ENCODE measurements around the gene GRM8. TPM values are rescaled to one million over a fixed set of nuclear protein-coding genes. Genes with fewer than 3 reads are reported as not detected.
A peak's percentile ranks its signal among the peaks of the same experiment; 100 is the strongest.

Gene GRM8
- total and polyA plus RNA-seq, 10 of the 15 experiments (the other 5 are each of a cell fraction or from before 2014, with no cell fraction given) = 0.33 to 7.1 (median 0.45) TPM; not detected in 2

DNA sequence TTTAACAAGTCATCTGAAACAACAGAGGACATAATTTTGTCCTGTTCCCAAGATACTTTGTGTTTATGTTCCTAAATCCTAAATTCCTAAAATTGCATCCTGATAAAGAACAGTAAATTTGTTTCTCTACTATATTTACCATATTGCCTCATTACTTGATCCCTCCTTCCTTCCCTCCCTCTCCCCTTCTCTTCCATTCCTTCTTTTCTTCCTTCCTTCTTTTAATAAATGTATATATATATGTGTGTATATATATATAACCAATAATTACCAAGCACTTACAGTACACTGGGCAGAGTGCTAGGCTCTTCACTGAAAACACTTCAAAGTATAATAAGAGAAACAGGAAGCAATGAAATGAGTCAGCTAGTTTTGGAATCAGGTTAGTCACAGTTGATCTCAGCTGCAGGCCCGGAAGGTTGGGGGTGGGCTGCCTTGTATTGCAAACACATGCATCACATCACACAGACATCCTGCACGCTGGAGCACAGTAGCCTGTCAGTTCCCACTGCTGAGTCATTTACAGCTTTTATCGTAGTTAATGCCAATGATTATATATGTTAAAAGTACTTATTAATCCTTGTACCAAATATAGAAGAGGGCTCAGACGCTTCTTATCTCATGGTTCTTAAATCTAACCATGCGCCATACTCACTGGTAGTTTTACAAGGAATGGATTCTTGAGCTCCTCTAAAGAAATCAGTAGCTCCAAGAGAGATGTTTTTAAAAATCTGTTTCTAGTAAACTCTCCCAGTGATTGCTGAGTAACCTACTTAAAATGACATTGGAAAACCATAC is 551.7 kb downstream of the GRM8 start (continued):
- TF ChIP-seq ZSCAN29 (IDR thresholded peaks at IDR 0.05) (no peak), ZBTB33 (IDR thresholded peaks at IDR 0.05) (no peak), CREM (IDR thresholded peaks at IDR 0.05; ENCODE audit: low read depth) (peak; percentile 95), EGR1 (IDR thresholded peaks at IDR 0.05; ENCODE audit: borderline replicate concordance in 1 of 2, low read depth in 2 of 2, low read length in 2 of 2) (peak in 1 of 2 experiments; percentile 67; a peak in 1 of 3 replicates), SMAD1 (IDR thresholded peaks at IDR 0.05; ENCODE audit: low read depth, partially characterized antibody) (peak; percentile 78), PAX8 (IDR thresholded peaks at IDR 0.05) (no peak), MTA3 (IDR thresholded peaks at IDR 0.05; ENCODE audit: borderline replicate concordance, low read length) (peak; percentile 88; the same call in 1 of the 2 replicates), TARDBP (IDR thresholded peaks at IDR 0.05; ENCODE audit: borderline replicate concordance) (peak; percentile 88; the same call in 1 of the 2 replicates), STAT3 (IDR thresholded peaks at IDR 0.05; ENCODE audit: low read depth, low read length) (no peak), SMARCA5 (IDR thresholded peaks at IDR 0.05) (peak; percentile 63; the same call in 1 of the 2 replicates), ESRRA (IDR thresholded peaks at IDR 0.05; ENCODE audit: low read length) (no peak), HDAC6 (IDR thresholded peaks at IDR 0.05; ENCODE audit: unreplicated experiment) (no peak), BACH1 (IDR thresholded peaks at IDR 0.05; ENCODE audit: borderline replicate concordance) (peak; percentile 99), CHD1 (IDR thresholded peaks at IDR 0.05; ENCODE audit: low read depth, low read length) (peak; percentile 43; the same call in 1 of the 2 replicates), NR2F1 (conservative IDR thresholded peaks at IDR 0.05) (peak; percentile 56), ZBTB4 (CRISPR knock-in tag; IDR thresholded peaks at IDR 0.05) (no peak), NBN (IDR thresholded peaks at IDR 0.05) (peak; percentile 92), EED (IDR thresholded peaks at IDR 0.05; ENCODE audit: low read depth) (peak; percentile 96), NR2C2 (IDR thresholded peaks at IDR 0.05; ENCODE audit: borderline replicate concordance, control insufficient read depth, insufficient read length, low read depth) (no peak), ZNF274 (IDR thresholded peaks at IDR 0.05; ENCODE audit: insufficient read depth, insufficient read length) (no peak), NFYB (IDR thresholded peaks at IDR 0.05; ENCODE audit: insufficient read depth, low read depth, low read length) (peak; percentile 17; the same call in 1 of the 2 replicates), NR2C1 (IDR thresholded peaks at IDR 0.05) (no peak)
- TF ChIP-seq, protein P1, sequence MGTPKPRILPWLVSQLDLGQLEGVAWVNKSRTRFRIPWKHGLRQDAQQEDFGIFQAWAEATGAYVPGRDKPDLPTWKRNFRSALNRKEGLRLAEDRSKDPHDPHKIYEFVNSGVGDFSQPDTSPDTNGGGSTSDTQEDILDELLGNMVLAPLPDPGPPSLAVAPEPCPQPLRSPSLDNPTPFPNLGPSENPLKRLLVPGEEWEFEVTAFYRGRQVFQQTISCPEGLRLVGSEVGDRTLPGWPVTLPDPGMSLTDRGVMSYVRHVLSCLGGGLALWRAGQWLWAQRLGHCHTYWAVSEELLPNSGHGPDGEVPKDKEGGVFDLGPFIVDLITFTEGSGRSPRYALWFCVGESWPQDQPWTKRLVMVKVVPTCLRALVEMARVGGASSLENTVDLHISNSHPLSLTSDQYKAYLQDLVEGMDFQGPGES (IDR thresholded peaks at IDR 0.05) = no peak
- TF ChIP-seq, protein P2, sequence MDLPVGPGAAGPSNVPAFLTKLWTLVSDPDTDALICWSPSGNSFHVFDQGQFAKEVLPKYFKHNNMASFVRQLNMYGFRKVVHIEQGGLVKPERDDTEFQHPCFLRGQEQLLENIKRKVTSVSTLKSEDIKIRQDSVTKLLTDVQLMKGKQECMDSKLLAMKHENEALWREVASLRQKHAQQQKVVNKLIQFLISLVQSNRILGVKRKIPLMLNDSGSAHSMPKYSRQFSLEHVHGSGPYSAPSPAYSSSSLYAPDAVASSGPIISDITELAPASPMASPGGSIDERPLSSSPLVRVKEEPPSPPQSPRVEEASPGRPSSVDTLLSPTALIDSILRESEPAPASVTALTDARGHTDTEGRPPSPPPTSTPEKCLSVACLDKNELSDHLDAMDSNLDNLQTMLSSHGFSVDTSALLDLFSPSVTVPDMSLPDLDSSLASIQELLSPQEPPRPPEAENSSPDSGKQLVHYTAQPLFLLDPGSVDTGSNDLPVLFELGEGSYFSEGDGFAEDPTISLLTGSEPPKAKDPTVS (IDR thresholded peaks at IDR 0.05; ENCODE audit: low read depth, low read length) = no peak

Measured in GM12878 (cell line).